RWPE2 (cell line): ENCODE measurements around the gene PRM3.

Source experiments
- ATAC-seq: fragments of 200-7000 bp; cut with Tn5 transposase; 3 replicates; pipeline ENCODE4 v1.9.1; 2021; ENCODE audit warnings: low read depth
- DNase-seq: peaks from one replicate; pipeline ENCODE4 v3.0.0-alpha.2; 2020; ENCODE audit warnings: low spot score
- H3K27ac ChIP-seq: fragments of 450-650 bp; 2 replicates; pipeline ENCODE4 v1.5.1; 2017; ENCODE audit warnings: mild to moderate bottlenecking; ENCODE audit not compliant: poor library complexity, severe bottlenecking
- H3K27me3 ChIP-seq: fragments of 250-450 bp; sonication (Bioruptor Pico); 2 replicates; pipeline ENCODE4 v1.5.1; 2021; ENCODE audit warnings: mild to moderate bottlenecking, moderate library complexity; ENCODE audit not compliant: insufficient read depth, poor library complexity, severe bottlenecking
- H3K36me3 ChIP-seq: fragments of 250-450 bp; sonication (Bioruptor Pico); 2 replicates; pipeline ENCODE4 v1.5.1; 2020; ENCODE audit warnings: low read depth, mild to moderate bottlenecking, moderate library complexity
- H3K4me1 ChIP-seq: fragments of 250-450 bp; sonication (Bioruptor Pico); 2 replicates; pipeline ENCODE4 v1.5.1; 2021; ENCODE audit warnings: mild to moderate bottlenecking, moderate library complexity; ENCODE audit not compliant: insufficient read depth, poor library complexity, severe bottlenecking
- H3K4me3 ChIP-seq: fragments of 250-450 bp; sonication (Bioruptor Pico); 2 replicates; pipeline ENCODE4 v1.5.1; 2021; ENCODE audit warnings: mild to moderate bottlenecking, moderate library complexity; ENCODE audit not compliant: severe bottlenecking
- H3K9me3 ChIP-seq: fragments of 250-450 bp; sonication (Bioruptor Pico); 2 replicates; pipeline ENCODE4 v1.5.1; 2021; ENCODE audit warnings: mild to moderate bottlenecking, moderate library complexity; ENCODE audit not compliant: severe bottlenecking
- CTCF ChIP-seq: fragments of 450-650 bp; IDR thresholded peaks from one replicate; pipeline ENCODE4 v1.5.1; 2017; ENCODE audit warnings: mild to moderate bottlenecking, moderate library complexity; ENCODE audit not compliant: poor library complexity, severe bottlenecking

Gene PRM3

DNA sequence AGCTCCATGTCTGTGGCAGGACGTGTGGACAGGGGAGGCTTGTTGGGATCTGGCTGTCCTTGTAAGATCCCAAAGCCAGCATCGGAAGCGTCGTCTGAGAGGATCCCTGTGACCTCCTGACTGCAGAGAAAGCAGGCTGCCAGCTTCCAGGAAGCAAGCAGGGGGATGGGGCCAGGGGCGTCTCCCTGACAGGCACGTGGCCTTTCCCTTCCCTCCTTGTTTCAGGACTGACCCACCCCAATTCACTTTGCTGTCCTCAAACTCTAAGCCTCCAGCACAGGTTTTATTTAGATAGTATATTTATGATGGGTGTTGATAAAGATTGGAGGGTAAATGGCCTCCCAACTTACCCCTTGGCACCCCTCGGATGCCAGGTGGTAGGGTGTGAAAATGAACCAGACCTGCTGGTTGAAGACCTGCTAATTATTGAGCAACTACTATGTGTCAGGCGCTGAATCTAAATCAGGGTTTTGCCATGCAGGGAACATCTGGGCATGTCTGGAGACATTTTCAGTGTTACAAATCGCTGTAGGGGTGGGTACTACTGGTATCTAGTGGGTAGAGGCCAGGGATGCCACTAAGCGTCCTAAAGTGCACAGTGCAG is 42.0 kb downstream of the PRM3 start:
- no peak for ATAC-seq
- no peak for DNase-seq
- Histone ChIP-seq H3K9me3 (no peaks in the 10 kb centered on the region), H3K27me3 (no peaks in the 10 kb centered on the region), H3K36me3 (no peaks in the 10 kb centered on the region), H3K4me3 (no peak overlapping the region), H3K27ac (no peak overlapping the region), H3K4me1 (no peaks in the 10 kb centered on the region)
- TF ChIP-seq CTCF, result no peak

DNA sequence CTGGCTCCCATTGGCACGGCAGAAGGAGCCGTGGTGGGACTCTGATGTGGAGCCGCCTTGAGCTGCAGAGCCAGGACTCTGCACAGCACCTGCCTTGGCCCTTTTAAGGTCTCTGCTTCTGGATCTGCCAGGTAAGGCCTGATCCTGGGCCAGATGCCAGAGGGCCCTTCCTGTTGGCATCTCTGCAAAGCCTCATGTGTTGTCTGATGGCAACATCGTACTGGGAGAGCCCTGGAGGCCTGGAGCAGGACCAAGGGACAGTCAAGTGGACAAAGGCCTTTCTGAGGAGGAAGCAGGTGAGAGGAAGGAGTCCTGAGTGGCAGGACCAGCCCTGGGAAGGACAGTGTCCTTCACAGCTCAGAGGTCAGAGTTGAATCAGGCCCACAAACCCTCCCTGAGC is 43.5 kb downstream of the PRM3 start:
- H3K27ac ChIP-seq, result no peak overlapping the region
- no peak for DNase-seq

GRCh38 chr16:11229432-11229831 is 44.0 kb downstream of the PRM3 start:
- H3K36me3 ChIP-seq, result no peaks in the 10 kb centered on the region

More for the DNA sequence above, 43.5 kb downstream of the PRM3 start:
- H3K9me3 ChIP-seq, result no peaks in the 10 kb centered on the region
- ATAC-seq, result 0 out of 3 replicates have a peak, but pooled peaks have one; percentile 21
- TF ChIP-seq CTCF, result no peak
- H3K27me3 ChIP-seq, result no peaks in the 10 kb centered on the region
- H3K4me3 ChIP-seq, result no peak overlapping the region
- H3K4me1 ChIP-seq, result no peaks in the 10 kb centered on the region
- H3K36me3 ChIP-seq, result no peaks in the 10 kb centered on the region

DNA sequence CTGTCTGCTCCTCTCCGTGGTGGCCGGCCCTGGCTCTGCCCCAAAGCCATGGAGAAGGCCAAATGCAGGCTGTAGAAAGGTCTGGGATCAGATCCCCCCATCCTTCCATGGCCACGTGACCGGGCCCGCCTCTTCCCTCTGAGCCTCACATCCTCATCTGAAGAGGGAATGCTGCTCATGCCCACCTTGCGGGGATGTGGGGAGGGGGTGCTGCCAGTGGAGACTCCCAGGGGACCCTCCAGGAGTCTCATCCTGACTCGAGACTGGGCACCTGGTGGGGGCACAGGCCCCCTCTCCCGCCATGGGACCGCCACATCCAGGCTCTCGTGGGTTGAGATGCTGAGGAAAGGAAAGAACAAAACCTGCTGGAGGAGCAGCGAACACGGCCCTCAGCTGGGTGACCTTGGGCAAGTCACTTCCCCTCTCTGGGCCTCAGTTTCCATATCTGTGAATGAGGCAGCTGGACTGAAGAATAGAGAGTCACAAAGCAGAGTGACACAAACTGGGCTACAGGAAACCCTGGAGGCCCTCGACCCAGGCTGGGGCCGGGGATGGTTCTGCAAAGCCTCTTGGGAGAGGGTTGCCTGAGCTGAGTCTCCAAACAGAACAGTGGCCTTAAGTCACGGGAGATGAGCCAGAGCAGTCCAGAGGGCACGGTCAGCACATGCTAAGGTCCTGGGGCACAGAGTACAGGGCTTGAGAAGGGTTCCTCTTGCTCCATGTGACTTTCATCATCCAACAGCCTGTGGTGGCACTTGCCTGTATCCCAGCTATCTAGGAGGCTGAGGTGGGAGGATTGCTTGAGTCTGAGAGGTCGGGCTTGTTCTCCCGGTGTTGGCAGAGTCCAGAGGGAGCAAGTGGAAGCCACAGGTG is 47.5 kb downstream of the PRM3 start:
- Histone ChIP-seq H3K27me3 (no peaks in the 10 kb centered on the region), H3K4me3 (no peak overlapping the region), H3K36me3 (no peaks in the 10 kb centered on the region), H3K27ac (no peak overlapping the region), H3K9me3 (no peaks in the 10 kb centered on the region), H3K4me1 (no peaks in the 10 kb centered on the region)
- no peak for TF ChIP-seq CTCF
- ATAC-seq (no peak), DNase-seq (no peak)

More at GRCh38 chr16:11229432-11229831, 44.0 kb downstream of the PRM3 start:
- DNase-seq (no peak), ATAC-seq (no peak)
- no peaks in the 10 kb centered on the region for H3K9me3 ChIP-seq
- TF ChIP-seq CTCF, result no peak
- H3K4me1 ChIP-seq, result no peaks in the 10 kb centered on the region
- H3K27ac ChIP-seq, result no peak overlapping the region
- no peaks in the 10 kb centered on the region for H3K27me3 ChIP-seq
- no peak overlapping the region for H3K4me3 ChIP-seq
